A673 (cell line): ENCODE measurements around the gene CSNK1A1L. TPM values are rescaled to one million over a fixed set of nuclear protein-coding genes. Genes with fewer than 3 reads are reported as not detected.

Experiments
- BruUV-seq: library from RNA; stranded (reverse); fragments of 400-500 nt; replicated peaks from 2 replicates; lab custom pipeline; 2021; lab: Mats Ljungman, UMichigan
- CTCF ChIA-PET: fragments of 300-600 bp; sonication (Branson Sonifier 250); formaldehyde crosslinking; loops from one replicate; lab custom pipeline; 2022; ENCODE audit warnings: antibody characterized with exemption; lab: Charles Lee
- POLR2A ChIA-PET: fragments of 300-600 bp; sonication (Branson Sonifier 250); formaldehyde crosslinking; loops from one replicate; lab custom pipeline; 2022; ENCODE audit warnings: antibody characterized with exemption; ENCODE audit not compliant: low non-redundant PET; lab: Charles Lee
- DNase-seq: peaks from one replicate; pipeline ENCODE4 v3.0.0-alpha.2; 2015; ENCODE audit warnings: low spot score
- H3K27ac ChIP-seq: fragments of 200-600 bp; sonication (generic); 2 replicates; pipeline ENCODE4 v1.5.1; 2016; ENCODE audit warnings: mixed run types, low read depth, mild to moderate bottlenecking, mixed read lengths, antibody characterized with exemption, low read length; ENCODE audit not compliant: poor library complexity, severe bottlenecking
- H3K27me3 ChIP-seq: fragments of 200-600 bp; sonication (generic); replicated peaks from 2 replicates; pipeline ENCODE4 v1.6.1; 2017; ENCODE audit warnings: mixed run types, low read depth, mild to moderate bottlenecking, mixed read lengths, antibody characterized with exemption, low read length; ENCODE audit not compliant: insufficient read depth, poor library complexity
- H3K36me3 ChIP-seq: fragments of 200-600 bp; sonication (generic); 2 replicates; pipeline ENCODE4 v1.6.1; 2016; ENCODE audit warnings: mixed run types, mild to moderate bottlenecking, mixed read lengths, antibody characterized with exemption, low read length; ENCODE audit not compliant: insufficient read depth, poor library complexity, severe bottlenecking
- H3K4me1 ChIP-seq: fragments of 200-600 bp; sonication (generic); 2 replicates; pipeline ENCODE4 v1.6.1; 2017; ENCODE audit warnings: mixed run types, mild to moderate bottlenecking, mixed read lengths, antibody characterized with exemption, low read length; ENCODE audit not compliant: insufficient read depth, poor library complexity, severe bottlenecking
- H3K4me3 ChIP-seq: fragments of 200-600 bp; sonication (generic); 2 replicates; pipeline ENCODE4 v1.5.1; 2016; ENCODE audit warnings: low read depth, mixed run types, mild to moderate bottlenecking, mixed read lengths, low read length; ENCODE audit not compliant: poor library complexity, severe bottlenecking
- H3K9me3 ChIP-seq: fragments of 200-600 bp; sonication (generic); 2 replicates; pipeline ENCODE4 v1.6.1; 2016; ENCODE audit warnings: mixed run types, low read depth, mild to moderate bottlenecking, mixed read lengths, antibody characterized with exemption, low read length; ENCODE audit not compliant: poor library complexity, severe bottlenecking
- CTCF ChIP-seq: fragments of 300-800, 200-600 bp; sonication (generic); conservative IDR thresholded peaks from 2 replicates; pipeline ENCODE4 v1.5.1; 2017; ENCODE audit warnings: low read depth, mild to moderate bottlenecking, antibody characterized with exemption, low read length, moderate library complexity, mixed read lengths
- EZH2 ChIP-seq: fragments of 200-600 bp; sonication (generic); IDR thresholded peaks from 2 replicates; pipeline ENCODE4 v1.6.1; 2017; ENCODE audit warnings: borderline replicate concordance, low read depth, mild to moderate bottlenecking, mixed read lengths, antibody characterized with exemption, low read length; ENCODE audit not compliant: poor library complexity, severe bottlenecking
- intact Hi-C: fragments of 100-400 bp; cut with micrococcal nuclease; formaldehyde crosslinking; loops from one replicate; pipeline ENCODE4 v1.10.0; 2022; ENCODE audit not compliant: unreplicated experiment
- total RNA-seq: library from RNA; stranded (reverse); gene quantifications from 2 replicates; pipeline ENCODE4 v1.2.3, GENCODE V29; 2021

Gene CSNK1A1L
- total RNA-seq, 1 experiment from 2014 or later = not detected

GRCh38 chr13:37144661-37145060, 39.2 kb upstream of the CSNK1A1L start:
- no peaks in the 10 kb centered on the region for H3K9me3 ChIP-seq
- TF ChIP-seq CTCF (no peak), EZH2 (no peak)
- no peak overlapping the region for H3K27ac ChIP-seq
- no peaks in the 10 kb centered on the region for H3K27me3 ChIP-seq
- BruUV-seq = no TSS peak
- no peaks in the 10 kb centered on the region for H3K4me1 ChIP-seq
- intact Hi-C loops = no loop called here
- POLR2A ChIA-PET = no interaction called here
- CTCF ChIA-PET = no interaction called here
- no peaks in the 10 kb centered on the region for H3K36me3 ChIP-seq
- no peak overlapping the region for H3K4me3 ChIP-seq
- DNase-seq = no peak

GRCh38 chr13:37143911-37144310, 38.4 kb upstream of the CSNK1A1L start:
- ChIA-PET CTCF (no interaction called here), POLR2A (no interaction called here)
- Histone ChIP-seq H3K9me3 (no peaks in the 10 kb centered on the region), H3K4me1 (no peaks in the 10 kb centered on the region), H3K4me3 (no peak overlapping the region), H3K36me3 (no peaks in the 10 kb centered on the region), H3K27me3 (no peaks in the 10 kb centered on the region), H3K27ac (no peak overlapping the region)
- no TSS peak for BruUV-seq
- no peak for DNase-seq
- no peak for TF ChIP-seq CTCF
- no peak for TF ChIP-seq EZH2
- intact Hi-C loops = no loop called here

- H3K27ac ChIP-seq = no peak overlapping the region
- BruUV-seq = no TSS peak
- H3K4me1 ChIP-seq = no peaks in the 10 kb centered on the region
- TF ChIP-seq CTCF = no peak
- no peak for TF ChIP-seq EZH2
- no peak overlapping the region for H3K4me3 ChIP-seq
- ChIA-PET CTCF (no interaction called here), POLR2A (no interaction called here)
- H3K27me3 ChIP-seq = no peaks in the 10 kb centered on the region
- no peaks in the 10 kb centered on the region for H3K9me3 ChIP-seq
- intact Hi-C loops = no loop called here
- no peak for DNase-seq
- no peaks in the 10 kb centered on the region for H3K36me3 ChIP-seq
These were observed 37.4 kb upstream of the CSNK1A1L start for GRCh38 chr13:37142877-37143276.
